ENCODE measurements around the gene KRT9.
"Not testable (repeated sequence)": the region's sequence is repeated elsewhere in the genome, so short reads cannot be mapped to it uniquely, and the experiment has no call there.

Gene KRT9, protein sequence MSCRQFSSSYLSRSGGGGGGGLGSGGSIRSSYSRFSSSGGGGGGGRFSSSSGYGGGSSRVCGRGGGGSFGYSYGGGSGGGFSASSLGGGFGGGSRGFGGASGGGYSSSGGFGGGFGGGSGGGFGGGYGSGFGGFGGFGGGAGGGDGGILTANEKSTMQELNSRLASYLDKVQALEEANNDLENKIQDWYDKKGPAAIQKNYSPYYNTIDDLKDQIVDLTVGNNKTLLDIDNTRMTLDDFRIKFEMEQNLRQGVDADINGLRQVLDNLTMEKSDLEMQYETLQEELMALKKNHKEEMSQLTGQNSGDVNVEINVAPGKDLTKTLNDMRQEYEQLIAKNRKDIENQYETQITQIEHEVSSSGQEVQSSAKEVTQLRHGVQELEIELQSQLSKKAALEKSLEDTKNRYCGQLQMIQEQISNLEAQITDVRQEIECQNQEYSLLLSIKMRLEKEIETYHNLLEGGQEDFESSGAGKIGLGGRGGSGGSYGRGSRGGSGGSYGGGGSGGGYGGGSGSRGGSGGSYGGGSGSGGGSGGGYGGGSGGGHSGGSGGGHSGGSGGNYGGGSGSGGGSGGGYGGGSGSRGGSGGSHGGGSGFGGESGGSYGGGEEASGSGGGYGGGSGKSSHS

DNA sequence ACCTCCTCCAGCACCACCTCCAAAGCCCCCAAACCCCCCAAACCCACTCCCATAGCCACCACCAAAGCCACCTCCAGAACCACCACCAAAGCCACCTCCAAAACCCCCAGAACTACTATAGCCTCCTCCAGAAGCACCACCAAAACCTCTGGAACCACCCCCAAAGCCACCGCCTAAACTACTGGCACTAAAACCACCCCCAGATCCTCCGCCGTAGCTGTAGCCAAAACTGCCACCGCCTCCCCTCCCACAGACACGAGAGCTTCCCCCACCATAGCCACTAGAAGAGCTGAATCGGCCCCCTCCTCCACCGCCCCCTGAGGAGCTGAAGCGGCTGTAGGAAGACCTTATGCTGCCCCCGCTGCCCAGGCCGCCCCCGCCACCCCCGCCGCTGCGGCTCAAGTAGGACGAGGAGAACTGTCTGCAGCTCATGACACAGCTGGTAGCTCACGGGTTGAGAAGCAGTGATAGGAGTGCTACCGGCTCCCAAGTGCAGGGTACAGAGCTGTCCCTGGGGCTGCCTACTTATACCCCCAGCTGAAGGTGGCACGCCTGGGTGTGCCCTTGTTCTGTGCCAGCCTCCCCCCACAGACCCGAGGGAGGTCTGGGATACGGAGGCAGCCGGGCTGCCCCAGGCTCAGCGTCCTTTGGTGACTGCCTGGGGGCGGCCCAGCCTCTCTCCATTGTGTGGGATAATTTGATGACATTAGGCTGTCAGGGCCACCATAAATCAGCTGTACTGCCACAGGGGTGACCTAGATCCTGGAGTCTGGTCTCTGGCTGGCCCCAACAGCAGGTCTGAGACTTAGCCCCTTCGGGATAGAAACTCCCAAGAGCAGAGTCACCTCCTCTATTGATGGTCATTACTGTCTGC lies at the start of gene KRT9:
Gene KRT9, minus strand, starts transcription at position 499 of the 874 bp plus-strand sequence. Its CDS starts 67 bp downstream, at position 432.
- no peak for DNase-seq (ENCODE audit: low read depth)

DNA sequence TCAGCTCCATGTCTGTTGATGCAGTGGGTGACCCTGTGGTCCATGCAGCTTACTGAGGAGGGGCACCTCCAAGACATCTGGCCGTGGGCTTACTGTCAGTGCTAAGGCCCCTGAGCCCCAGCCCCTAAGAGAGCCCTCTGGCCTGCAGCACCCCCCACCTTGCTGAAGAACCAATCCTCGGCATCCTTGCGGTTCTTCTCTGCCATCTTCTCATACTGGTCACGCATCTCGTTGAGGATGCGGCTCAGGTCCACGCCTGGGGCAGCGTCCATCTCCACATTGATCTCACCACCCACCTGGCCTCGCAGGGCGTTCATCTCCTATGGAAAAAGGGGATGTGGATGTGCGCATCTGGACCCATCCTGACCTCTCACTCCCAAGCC lies 49.6 kb upstream of the KRT9 start:
- not testable (repeated sequence) for DNase-seq (ENCODE audit: low read depth)

DNA sequence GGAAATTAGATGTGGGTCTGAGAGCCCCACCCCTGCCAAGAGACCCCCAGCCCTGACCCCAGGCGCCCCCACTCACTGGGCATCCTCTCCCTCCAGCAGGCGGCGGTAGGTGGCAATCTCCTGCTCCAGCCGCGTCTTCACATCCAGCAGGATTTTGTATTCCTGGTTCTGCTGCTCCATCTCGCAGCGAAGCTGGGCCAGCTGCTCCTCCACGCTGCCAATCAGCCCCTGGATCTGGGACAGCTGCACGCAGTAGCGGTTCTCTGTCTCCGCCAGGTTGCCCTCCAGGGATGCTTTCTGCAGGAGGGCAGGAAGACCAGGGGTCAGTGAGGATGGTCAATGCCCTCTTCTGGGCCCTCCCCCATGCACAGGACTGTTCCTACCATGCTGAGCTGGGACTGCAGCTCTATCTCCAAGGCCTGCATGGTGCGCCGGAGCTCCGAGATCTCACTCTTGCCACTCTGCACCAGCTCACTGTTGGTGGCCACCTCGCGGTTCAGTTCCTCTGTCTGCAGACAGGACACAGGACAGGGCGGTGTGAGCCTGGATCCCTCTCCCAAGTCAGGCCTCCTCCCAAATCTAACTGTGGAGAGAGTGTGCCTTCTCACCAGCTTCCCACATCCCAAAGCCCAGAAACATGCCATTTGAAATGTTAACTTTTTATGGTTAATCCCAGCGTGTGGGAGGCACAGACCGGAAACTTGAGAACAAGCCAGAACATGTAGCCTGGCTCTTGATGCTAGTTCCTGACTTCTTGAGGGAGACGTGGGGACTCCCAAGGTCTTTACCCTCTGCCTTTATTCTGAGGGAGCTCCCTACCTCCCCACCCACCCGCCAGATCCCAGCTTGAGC lies 49.0 kb upstream of the KRT9 start:
- DNase-seq (ENCODE audit: low read depth), result no peak

DNA sequence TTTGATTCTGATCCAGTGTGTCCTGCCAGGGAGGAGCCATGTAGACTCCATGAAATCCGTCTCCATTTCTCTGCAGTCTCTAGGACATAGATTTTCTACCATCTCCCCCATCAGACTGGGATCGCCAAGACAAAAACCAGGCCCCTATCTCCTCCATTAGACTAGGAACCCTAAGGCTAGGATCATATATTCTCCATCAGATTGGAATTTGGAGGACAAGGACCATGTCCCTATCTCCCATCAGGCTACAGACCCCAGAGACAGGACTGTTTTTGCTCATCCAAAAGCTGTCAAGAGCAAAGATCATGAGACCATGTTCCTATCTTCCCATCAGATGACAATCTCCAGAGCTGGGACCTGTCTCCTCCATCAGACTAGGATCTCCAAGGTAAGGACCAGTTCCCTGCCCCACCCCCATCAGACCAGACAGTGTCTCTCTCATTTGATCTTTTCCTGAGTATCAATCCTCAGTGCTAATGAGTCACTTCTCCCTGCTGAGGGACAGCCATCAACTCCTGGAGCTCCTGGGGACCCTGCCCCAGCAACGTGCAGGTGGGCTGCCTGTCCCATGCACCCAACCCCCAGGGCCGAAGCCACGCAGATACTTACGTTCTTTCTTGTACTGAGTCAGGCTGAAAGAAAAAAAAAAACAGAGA lies 48.2 kb upstream of the KRT9 start:
- DNase-seq (ENCODE audit: low read depth), result not testable (repeated sequence)

DNA sequence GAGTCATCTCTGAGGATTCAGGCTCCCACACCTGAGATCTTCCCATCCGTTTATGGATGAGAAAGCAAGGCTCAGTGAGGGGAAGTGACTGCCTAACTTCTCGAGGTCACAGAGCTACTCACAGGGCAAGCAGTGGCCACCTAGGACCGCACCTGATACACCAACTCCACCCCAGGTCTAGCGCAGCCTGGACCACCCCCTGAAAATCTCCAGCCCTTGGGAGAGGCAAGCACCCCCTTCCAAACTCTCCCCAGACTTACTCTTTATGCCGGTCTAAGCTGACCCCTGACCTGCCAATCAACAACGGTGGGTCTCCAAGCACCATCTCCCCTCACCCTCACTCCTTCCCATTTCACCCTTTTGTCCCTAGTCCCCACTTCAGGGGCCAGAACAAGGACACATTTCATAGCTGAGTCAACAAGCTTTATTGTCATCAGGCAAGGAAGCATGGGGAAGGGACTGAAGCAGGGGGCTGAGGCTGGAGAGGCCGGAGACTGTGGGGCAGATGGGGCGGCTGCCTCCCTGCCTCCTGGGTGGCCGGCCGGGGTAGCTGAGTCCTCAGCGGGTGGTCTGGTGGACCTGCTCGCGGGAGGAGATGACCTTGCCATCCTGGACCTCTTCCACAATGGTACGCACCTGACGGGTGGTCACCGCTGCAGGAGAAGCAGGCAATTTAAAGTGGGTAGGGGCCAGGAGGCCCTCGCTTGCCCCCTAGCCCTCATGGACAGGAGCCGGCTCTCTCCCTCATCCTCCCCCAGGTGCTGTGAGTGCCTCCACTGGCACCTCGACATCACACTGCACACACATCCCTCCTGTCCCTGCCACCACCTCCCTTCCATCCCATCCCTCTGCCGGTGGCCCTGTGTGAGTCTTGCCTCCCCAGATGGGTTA lies 47.4 kb upstream of the KRT9 start:
- no peak for DNase-seq (ENCODE audit: low read depth)

DNA sequence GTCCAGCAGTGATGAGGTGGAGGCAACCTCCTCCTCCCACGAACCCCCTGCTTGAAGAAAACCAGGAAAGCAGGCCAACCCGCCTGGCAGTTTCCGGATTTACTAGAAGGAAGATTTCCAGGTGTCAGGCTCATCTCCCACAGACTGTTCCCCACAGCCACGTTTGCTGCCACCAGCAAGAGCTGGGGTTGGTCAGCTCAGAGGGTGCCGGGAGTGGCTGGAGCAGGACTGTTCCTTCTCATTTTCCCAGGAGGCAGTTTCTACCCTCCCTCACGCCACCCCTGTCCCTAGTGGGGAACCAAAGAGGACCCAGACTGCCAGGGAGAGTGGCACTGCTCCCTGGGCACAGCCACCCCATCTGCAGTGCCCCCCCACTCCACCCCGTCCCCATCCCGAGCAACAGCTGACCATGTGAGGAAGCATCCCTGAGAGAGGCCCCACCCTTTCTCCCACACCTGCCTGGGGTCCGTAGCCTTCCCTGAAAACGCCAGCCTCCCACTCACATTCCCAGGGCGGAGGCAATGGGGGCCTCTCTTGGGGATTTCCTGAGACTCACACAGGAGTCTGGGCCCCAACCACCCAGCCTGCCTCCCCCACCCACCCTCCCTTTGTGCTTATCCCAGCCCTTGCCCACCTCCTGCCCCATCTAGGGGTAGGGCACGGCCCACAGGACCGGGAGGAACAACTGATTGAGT lies 46.6 kb upstream of the KRT9 start:
- DNase-seq (ENCODE audit: low read depth), result no peak

DNA sequence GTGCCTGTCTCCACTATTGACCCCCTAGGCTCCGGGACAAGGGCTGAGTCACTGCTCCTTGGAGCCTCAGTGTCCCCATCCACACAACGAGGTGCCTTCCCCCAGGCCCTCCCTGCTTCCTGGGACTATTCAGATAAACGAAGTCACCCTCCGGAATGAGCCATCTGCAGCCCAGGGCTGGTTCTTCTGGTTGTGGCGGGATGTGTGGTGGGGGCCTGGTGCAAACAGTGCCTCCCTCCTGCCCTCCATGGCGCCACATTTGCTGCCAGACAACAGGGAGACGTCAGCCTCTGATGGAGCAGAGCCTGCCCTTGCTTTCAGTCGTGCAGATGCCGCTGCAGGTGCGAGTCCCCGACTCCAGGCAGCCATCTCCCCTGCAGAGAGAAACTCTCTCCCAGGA lies 45.8 kb upstream of the KRT9 start:
- no peak for DNase-seq (ENCODE audit: low read depth)

DNA sequence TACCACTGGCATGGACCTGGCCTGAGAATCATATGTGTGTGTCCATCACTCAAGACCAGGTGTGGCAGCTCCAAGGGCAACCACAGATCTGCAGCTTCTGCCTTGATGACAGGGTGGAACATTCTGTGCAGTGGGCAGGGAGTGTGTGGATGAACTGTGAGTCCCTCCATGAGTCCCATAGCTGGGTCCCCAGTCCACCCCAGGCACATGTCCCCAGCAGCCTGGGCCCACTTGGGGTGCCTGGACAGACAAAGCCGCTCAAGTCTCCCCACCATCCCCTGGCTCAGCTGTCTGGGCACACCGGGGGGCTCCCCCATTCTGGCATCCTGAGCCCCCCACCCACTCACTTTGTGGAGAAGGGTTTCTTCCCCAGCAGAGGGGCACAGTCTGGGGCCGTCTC lies 45.3 kb upstream of the KRT9 start:
- no peak for DNase-seq (ENCODE audit: low read depth)

DNA sequence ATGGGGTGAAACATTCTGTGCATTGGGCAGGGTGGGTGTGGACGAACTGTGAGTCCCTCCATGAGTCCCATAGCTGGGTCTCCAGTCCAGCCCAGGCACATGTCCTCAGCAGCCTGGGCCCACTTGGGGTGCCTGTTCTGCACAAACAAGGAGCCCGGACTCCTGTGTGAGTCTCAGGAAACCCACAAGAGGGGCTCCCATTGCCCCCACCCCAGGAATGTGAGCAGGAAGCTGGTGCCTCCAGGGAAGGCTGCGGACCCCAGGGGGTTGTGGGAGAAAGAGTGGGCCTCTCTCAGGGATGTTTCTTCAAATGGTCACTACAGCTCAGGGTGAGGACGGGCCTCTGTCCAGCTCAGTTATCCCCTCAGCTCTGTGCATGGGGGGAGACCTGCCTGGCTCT lies 44.6 kb upstream of the KRT9 start:
- DNase-seq (ENCODE audit: low read depth), result not testable (repeated sequence)

DNA sequence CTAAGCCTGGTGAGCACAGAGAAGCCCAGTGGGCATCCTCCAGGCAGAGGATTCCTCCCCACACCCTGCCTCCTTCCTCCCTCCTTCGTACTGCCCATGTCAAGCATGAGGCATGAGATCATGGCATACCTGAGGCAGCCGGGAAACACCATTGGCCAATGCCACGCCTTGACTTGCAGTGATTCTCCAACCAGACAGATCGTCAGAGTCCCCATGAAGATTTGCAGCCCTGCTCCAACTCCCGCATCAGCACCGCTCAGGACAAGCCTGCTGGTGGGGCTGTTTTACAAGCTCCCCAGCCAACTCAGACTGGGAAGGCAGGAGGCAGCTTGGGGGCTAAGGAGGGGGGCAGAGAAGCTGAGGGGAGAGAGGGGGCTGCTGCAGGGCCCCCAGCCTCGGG lies 43.6 kb upstream of the KRT9 start:
- no peak for DNase-seq (ENCODE audit: low read depth)

DNA sequence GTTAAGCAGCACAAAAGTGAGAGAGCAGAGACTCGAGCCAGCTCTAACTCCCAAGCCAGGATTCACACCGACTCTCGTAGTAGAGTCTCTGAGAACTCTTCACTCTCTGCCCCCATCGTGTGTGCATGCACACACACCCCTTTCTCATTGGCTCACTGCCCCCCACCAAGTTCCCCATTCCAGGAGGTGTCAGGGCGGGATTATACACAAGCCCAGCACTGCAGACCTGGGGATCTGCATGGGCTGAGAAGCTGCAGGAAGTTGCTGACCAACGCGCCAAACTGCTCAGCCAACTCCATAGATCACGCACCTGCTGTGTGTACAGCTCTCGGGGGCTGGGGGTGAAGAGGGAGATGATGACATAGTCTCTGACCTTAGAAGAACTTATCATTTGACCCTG lies 42.9 kb upstream of the KRT9 start:
- not testable (repeated sequence) for DNase-seq (ENCODE audit: low read depth)

DNA sequence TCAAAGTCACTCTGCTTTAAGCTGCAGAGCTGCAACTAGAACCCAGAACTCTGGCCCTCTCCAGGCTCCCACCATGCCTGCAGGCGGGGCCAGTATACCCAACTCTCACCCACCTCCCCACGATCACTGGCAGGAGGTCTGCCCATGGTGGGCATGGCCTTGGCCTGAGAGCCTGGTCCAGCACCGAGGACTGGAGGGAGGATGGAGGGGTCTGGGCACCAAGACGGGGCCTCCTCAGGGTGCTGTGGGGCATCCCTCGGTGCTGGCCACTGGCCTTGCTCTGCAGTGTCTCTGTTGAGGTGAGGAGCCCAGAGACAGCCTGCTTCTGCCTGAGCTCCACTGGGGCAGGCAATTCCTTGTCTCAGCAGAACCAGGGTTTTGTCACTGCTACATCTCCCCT lies 42.2 kb upstream of the KRT9 start:
- no peak for DNase-seq (ENCODE audit: low read depth)

DNA sequence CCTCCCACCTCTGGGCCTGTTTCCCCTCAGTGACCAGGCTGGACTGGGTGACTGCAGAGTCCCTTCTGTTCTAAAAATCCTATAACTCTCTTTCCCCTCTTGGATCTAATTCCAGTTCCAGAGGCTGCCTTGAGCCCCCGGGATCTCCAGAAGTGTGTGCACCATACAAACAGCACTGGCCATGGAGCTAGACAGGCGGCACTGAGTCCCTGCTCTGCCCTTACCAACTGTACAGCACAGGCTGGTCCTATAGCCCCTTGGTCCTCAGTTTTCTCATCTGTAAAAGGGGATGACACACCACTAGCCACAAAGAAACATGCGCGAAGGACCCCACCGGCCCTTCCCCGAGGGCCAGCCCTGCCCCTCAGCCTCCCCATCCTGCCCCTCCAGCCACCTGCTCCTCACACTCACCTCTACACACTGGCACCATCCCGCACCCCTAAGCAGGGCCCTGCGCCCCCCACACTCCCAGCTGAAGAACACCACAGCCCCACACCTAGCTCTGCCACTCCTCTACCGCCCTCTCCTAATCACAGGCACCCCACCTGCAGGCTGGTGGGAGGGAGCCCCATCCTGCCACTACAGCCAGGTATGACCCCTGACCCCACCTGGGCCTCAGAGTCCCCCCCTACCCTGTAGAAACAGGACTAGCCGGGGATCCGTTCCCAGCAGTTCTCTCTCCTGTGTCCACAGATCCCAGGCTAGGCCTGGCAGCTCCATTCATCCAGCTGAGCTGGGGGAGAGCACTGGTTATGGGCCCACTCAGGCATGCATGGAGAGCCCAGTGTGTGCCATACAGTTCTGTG lies 41.6 kb upstream of the KRT9 start:
- no peak for DNase-seq (ENCODE audit: low read depth)

DNA sequence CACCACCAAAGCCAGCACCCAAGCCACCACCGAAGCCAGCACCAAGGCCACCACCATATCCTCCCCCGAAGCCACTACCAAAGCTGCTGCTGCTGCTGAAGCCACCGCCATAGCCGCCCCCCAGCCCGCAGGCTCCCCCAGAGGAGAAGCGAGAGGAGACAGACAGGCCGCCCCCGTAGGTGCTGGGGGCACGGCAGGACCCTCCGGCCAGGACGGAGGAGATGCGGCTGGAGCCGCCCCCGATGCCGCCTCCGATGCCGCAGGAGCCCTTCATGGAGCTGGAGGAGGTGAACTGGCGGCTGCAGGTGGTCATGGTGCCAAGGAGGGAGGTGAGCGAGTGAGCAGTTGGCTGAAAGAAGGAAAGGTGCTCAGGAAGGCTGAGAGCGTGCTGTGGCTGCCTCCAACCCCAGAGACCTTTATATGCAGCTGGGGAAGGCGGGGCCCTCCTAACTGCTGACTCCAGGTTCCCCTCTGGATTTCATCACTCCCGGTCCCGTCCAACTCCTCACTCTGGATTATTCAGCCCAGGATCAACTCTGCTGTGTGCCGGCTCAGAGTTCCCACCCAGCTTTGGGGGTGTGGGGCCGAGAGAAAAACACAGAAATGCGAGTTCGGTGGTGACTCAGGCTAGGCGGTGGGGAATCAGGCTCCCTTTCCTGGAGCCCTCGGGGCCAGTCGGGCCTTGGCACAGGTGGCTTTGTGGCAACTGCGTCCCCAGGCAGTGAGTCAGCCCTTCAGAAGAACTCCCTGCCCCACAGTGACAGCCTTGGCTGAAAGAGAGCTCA lies 40.7 kb upstream of the KRT9 start, which contains the start of gene KRT16:
Gene KRT16, minus strand, starts transcription at position 392 of the 785 bp plus-strand sequence. Its CDS starts 79 bp downstream, at position 313.
- not testable (repeated sequence) for DNase-seq (ENCODE audit: low read depth)

DNA sequence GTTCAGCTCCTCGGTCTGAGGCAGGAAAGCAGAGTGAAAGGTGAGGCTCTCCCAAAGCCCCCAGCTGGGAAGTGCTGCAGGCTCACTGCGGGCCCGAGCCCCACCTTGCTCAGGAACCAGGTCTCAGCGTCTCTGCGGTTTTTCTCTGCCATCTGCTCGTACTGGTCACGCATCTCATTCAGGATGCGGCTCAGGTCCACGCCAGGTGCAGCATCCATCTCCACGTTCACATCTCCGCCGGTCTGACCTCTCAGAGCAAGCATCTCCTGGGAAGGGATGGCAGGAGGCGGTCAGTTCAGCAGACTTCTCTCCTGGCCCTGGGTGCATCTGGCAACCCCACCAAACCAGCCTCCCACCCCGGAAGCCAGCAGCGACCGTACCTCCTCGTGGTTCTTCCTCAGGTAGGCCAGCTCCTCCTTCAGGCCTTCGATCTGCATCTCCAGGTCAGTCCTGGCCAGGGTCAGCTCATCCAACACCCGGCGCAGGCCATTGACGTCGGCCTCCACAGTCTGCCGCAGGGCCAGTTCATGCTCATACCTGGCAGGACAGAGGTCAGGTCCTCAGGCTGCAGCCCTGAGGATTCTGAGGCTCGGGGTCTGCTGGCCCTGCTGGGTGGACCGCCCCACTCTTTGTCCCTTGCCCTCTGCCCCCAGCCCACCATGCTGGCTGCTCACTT lies 39.2 kb upstream of the KRT9 start:
- DNase-seq (ENCODE audit: low read depth), result no peak

DNA sequence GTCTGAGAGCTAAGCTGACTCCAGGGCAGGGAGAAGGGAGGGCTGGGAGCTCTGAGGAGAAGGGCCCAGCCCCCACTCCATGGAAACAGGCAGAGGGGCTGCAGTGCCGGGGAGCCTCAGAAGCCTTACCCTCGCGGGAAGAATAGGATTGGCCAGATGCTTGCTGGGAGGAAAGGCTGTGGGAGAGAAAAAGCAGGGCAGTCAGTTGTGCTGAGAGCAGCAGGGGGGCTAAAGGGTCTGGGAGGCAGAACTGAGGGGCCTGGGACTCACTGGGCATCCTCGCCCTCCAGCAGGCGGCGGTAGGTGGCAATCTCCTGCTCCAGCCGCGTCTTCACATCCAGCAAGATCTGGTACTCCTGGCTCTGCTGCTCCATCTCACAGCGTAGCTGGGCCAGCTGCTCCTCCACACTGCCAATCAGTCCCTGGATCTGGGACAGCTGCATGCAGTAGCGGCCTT lies 38.2 kb upstream of the KRT9 start:
- DNase-seq (ENCODE audit: low read depth), result not testable (repeated sequence)

DNA sequence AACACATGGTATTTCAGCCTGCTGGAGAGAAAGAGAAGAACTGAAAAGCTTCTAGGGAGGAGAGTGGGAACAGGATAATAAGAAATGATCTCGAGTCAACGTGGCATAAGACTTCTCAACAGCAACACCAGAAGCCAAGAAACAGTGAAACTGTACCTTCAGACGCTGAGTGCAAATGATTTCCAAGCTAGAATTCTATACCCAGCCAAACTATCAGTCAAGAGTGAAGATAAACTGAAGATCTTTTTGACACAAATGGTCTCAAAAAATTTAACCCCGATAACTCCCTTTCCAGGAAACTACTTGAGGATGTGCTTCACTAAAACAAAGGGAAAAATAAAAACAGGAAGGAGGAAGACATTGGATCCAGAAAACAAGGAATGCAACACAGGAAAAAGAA lies 35.1 kb upstream of the KRT9 start:
- DNase-seq (ENCODE audit: low read depth), result not testable (repeated sequence)
